GM19239 (cell line): ENCODE data around the gene STPG4.

Experiments used
- DNase-seq: peaks from one replicate; pipeline ENCODE4 v3.0.0; 2011; ENCODE audit warnings: low spot score; ENCODE audit not compliant: insufficient read length
- FAIRE-seq: peaks from 2 replicates; lab custom pipeline; 2011; peaks lifted over from hg19 to GRCh38; lab: Jason Lieb, UNC

Gene STPG4

DNA sequence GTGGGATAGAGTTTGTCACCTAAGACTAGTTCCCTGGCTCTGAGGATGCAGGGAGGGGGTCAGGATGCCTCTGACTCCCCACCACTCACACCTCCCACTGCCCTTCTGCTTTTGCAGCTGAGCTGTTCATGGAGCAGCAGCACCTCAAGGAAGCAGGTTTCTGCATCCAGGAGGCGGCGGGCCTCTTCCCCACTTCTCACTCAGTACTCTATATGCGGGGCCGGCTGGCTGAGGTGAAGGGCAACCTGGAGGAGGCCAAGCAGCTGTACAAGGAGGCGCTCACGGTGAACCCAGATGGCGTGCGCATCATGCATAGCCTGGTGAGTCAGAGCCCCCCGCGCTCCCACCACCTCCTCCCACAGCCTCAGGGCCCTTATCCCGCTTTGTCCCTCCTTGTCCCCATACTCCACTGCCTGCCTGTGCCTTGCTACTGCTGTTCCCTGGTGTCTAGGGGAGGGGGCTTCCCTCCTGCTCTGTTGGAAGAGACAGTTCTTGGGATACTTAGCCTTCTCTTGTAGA, 94.4 kb downstream of the STPG4 start:
- DNase-seq: no peak
- no peak for FAIRE-seq

DNA sequence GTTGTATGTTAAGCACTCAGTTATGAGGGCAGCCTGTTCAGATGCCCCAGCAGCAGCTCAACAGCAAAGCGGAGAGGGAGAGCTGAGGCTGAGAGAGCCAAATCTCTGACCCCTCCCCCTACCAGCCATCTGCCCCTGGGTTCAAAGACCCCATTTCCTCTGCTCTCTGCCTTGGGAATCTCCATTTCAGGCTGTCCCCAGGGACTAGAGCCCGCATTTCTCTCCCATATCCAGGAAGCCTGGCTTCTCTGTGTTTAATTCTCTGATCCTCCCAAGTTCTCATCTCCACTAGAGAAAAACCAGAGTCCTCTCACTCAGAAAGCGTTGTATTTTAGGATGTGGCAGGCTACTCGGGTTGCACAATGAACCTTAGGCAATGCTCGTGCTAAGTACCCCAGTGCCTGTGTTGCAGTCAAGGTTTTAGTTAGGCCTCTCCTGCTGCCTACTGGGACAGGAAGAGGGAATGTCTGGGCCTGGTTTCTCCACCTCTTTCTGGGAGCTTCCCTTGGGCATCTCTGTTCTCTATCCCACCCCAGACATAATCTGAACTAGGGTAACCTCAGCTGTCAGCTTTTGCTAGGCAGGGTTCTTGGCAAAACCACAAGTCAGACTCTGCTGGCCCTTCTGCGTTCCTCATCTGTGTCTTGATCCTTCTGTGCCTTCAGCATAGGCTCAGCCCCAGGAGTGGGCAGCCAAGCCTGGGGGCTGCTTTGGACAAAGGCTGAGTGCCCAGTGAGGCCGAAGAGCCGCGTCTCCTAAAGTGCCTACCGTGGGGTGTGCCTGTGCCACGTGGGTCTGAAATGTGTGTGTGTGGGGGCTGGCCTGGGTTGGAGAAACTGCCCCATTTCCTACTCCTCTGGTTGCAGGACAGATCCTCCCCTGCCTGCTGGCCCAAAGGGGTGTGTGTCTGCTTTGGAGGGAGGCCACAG, 96.8 kb downstream of the STPG4 start:
- no peak for FAIRE-seq
- no peak for DNase-seq

DNA sequence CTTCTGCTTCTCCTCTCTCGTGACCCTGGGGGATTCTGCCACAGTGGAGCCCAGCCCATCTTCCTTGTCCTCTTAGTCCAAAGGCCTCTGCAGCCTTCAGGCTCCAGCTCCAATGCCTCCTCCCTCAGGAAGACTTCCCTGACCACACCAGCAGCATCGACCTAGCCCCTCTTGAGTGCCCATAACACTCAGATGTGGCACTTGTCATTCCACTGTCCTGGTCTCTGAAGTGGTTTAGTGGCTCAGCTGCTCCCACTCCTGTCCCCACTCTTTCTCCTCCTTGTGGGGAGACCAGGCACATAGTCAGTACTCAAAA, 97.5 kb downstream of the STPG4 start:
- no peak for DNase-seq
- FAIRE-seq: no peak

DNA sequence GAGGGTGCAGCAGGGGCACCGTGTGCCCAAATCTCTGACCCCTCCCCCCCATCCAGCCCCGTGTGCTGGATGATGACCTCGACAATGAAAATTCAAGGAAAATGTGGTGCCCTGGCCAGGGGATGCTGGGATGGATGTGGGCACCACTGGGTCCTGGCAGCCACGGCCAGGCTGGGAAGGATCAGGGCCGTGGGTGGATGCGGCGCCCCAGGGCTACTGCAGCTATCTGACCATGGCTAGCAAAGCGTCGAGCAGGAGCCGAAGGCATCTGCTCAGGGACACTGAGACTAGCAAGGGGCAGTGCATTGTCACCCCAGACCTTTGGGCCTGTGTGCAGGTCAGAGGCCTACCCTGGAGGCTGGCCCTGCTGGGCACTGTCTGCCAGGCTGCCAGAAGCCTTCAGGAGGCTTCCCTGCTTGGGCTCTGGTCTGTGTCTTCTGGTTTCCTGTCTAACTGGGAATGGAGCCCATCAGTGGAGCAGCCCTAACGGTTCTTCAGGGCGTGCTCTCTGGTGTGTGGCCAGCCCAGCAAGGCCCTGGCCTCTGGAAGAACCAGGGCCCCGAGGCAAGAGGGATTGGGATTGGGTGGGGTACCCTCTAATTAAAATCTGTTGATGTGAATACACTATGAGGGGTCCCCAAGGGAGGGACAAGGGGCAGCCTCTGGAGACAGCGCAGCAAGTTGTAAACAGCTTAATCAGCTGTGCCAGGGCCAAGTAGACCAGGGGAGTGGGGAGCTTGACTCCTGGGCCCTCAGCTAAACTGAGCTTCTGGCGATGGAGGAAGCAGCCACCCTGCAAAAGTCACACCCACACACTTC, 98.0 kb downstream of the STPG4 start:
- FAIRE-seq (no peak), DNase-seq (no peak)

DNA sequence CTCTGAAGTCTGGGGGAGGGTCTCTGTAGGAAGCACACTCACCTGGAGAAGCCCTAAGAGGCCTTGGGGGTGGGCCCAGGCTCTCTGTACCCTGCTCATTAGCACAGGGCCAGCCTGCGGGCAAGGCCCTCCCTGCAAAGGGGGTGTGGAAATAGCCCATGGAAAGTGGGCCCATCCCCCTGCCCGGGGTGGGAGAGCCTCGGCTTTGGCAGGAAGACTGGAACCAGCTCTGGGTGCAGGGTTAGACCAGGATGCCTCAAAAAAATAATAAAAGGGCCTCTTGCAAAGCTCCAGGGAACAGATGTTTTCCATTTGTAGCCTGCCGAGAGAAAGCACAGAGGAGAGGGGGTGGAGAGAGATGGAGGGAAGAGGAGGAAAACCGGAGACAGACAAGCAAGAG, 98.7 kb downstream of the STPG4 start:
- no peak for DNase-seq
- FAIRE-seq: no peak

DNA sequence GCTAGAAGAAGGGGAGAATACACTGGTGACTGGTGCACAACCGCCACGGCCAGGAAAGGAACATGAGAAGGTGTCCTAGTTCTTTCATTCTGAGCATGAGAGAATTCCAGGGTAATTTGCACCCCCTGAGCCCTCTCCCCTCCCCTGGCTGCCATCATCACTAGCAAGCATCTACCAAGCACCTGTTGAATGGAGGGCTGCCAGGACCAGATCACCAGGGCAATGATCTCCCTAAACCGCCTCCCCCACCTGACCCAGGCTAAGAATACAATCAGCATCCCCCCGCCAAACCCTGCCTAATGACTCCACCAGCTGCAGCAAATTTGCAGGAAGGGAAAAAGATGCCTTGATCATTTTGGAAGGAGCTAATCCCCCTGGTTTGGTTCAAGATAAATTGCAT, 100.2 kb downstream of the STPG4 start:
- DNase-seq: no peak
- FAIRE-seq: no peak

DNA sequence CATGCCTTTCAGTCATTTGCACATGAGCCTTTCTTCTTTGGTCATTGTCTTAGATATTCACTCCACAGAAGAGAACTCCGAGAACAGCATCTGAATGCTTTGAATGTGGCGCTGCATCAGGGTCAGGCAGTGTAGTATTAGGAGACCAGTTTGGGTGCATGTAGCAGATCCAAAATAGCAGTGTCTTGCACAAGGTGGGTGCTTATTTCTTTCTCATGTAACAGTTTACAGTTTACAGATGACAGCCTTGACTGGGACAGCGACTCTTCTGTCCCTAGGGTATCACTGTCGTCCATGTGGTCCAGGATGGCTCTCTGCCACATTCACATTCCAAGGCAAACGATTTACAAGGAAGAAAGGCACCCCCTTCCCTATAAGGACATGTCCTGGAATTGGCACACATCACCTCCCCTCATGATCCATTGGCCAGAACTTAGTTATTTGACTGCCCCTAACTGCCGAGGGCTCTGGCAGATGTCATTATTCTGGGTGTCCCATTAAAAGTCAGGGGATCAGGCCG, 101.0 kb downstream of the STPG4 start:
- DNase-seq (no peak), FAIRE-seq (no peak)

DNA sequence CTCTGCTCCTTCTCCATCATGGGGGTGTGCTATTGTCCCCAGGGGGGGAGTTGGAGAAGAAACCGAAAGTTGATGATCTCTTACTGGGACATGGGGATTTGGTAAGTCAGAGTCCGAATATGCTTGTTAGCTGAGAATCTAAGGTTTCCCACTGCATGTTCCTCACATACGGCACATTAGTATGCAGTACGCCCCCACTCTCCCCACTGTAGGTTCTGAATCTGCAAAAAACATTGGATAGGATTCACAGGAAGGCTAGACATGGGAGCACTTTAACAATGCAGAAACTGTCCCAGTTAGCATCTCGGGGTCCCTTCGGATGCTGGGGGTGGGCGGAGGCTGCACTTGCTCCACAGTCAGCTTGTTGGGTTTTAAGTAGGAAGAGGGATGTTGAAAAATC, 102.3 kb downstream of the STPG4 start:
- FAIRE-seq (no peak), DNase-seq (no peak)

DNA sequence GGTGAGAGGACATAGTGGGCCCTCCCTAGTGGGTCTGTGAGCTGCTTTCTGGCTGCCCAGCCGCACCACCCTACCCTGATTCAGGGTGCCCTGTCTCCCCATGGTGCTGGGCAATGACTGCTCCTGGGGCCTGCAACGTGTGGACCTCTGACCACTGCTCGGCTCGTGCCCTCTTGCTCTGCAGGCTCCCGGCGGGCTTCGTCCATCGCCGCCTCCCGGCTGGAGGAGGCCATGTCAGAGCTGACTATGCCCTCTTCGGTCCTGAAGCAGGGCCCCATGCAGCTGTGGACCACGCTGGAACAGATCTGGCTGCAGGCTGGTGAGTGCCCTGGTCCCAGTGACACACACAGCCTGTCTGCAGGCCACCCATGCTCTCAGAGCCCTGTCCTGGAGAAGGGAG, 103.5 kb downstream of the STPG4 start:
- DNase-seq (no peak), FAIRE-seq (no peak)

DNA sequence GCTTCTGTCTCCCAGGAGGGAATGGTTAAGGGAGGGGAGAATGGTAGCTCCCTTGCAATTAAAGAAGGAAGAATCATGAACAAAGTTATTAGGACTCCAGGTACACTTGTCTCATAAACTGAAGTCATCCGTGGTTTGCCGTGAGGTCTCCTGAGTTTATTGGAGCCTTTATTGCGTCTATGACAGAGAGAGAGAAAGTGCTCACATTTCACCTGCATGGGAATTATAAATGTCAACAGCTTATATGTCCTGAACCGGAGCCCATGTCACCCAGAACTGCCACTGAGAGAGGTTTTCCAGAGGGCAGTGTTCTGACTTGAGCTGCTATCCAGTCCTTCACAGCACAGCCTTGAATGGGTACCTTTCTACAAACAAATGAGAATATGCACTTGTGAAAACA, 104.3 kb downstream of the STPG4 start:
- FAIRE-seq (no peak), DNase-seq (no peak)

DNA sequence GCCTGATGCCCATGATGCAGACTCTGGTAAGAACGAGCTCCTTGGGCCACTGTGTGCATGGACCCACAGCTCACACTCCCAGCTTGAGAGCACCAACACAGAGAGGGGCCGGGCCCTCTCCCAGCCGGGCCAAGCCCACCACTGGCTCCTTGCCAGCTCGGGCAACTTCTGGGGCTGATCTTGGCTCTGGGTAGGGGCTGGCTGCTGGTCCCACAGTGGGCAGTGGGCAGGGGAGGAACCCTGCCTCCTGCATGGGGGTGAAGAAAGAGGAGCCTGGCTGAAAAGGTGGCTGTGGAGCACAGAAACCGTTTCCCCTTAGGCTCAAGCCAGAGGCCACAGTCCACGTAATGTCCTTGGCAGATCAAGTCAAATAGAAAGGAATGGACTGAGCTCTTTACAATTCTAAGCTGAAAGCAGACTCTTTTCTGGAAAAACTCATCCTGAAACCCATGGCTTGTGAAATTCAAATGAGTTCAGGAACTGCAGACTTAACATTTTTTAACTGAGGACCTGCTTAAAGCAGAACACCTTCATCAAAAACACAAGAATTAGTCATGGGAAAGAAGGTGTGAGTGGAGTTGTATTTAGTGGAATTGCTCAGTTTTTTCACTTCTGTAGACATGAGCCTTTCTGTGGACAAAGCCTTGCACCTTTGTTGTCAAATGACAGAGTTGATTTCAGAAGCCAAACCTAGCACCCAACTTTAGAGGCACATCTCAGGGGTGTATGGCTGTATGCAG, 104.9 kb downstream of the STPG4 start:
- DNase-seq (no peak), FAIRE-seq (no peak)

DNA sequence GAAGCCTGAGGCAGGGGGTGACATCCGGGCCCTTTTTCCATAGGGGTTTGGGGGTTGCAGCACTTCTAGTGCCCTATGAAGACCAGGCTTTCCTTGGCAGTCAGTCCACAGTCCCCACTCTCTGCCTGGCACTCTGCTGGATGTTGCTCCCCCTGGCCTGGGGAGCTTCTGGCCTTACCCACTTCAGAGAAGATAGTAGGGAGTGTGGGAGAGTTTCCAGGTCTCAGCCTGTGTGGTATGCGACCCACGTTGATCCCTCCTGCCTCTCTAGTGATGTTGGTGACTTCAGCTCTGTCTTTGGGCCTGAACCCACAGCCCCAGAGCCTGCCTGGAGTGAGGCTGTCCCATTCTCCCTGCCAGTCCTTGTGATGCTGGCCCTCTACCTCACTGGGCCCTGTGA, 105.6 kb downstream of the STPG4 start:
- FAIRE-seq: no peak

DNA sequence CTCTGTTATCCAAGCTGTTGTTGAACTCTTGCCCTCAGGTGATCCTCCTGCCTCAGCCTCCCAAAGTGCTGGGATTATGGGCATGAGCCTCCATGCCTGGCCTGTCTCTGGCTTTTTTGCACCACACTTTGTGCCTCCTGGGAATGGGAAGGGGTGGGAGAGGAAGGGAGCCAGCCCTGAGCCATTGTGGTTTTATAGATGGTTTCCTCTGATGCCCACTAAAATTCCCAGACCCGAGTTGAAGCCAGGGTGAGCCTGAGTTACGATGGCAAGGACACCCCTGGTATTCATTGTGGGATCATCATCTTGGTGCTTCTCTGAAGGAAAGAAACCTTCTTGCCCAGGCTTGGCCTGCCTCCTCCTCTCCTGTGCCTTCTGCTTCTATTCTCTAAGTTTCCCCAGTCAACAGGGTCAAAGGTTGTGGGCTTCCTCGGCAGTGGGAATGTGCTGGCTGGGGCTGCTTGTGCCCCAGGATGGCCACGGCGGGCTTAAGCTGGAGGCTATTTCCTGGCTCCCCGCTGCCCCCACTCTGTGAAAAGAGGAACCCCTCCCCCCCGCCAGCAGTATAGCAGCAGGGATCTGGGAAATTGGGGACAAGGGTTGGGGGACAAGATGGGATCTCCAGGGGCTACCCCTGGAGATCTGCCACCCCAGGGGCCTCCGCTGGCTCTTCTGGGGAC, 106.2 kb downstream of the STPG4 start:
- FAIRE-seq (no peak), DNase-seq (no peak)

More for the DNA sequence above, 105.6 kb downstream of the STPG4 start:
- no peak for DNase-seq

DNA sequence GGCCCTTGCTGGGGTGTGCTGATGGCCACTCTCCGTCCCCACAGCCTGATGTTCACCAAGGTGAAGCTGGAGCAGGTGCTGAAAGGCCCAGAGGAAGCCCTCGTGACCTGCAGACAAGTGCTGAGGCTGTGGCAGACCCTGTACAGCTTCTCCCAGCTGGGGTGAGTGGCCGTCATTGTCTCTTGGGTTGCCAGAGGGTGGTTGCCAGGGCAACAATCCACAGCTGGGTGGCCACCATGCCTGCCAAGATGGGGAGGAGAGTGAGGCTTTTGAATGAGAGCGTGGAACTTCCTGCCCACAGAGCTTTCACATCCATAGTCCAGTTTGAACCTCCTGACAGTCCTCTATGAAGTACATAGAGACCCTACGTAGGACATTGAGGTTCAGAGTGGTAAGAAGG, 108.8 kb downstream of the STPG4 start:
- DNase-seq: no peak
- FAIRE-seq: no peak

DNA sequence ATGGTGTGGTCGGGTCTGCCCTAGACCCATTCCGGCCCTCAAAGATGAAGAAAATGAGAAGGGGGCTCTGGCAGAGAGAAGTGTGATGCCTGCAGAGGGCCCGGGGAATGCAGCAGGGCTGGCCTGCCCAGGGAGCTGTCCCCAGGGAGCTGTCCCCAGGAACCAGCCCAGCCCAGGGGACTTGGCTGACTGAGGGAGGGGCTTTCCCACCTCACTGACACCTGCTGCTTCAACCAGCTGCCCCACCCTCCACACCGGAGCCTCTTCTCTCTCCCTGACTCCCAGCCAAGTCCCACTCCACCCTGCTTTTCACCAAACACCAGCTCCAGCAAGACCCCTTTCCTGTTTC, 111.2 kb downstream of the STPG4 start:
- DNase-seq (no peak), FAIRE-seq (no peak)

DNA sequence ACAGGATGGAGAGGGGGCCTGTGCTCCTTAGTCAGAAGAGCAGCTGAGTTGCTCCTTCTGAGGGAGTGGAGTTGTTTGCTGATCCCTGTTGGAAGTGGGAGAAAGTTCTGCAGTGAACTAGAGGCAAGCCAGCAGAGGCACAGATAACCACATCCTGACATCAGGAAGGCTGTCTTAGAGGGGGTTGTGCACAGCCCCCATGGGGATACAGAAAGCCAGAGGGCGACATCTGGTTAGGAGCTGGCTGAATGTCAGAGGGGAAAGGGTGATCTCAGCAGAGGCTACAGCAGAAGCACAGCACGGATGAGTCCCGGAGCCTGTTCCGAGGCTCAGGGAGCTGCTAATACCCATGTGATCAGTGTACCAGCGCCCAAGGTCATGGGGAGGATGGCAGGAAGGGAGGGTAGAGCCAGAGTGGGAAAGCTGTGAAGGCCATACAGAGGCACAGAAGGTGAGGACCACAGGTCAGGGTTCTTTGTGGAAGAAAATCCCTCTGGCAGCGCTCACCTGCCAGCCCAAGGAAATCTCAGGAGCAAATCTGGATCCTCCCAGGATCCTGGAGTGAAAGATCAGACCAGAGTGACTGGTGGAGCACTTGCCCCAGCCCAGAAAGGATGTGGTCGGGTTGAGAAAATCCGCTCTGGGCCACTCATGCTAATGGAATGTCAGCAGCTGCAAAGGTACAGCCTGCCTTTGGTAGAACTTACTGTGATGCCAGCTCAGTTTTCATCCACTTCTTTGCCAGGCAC, 111.8 kb downstream of the STPG4 start:
- DNase-seq: no peak
- FAIRE-seq: no peak

DNA sequence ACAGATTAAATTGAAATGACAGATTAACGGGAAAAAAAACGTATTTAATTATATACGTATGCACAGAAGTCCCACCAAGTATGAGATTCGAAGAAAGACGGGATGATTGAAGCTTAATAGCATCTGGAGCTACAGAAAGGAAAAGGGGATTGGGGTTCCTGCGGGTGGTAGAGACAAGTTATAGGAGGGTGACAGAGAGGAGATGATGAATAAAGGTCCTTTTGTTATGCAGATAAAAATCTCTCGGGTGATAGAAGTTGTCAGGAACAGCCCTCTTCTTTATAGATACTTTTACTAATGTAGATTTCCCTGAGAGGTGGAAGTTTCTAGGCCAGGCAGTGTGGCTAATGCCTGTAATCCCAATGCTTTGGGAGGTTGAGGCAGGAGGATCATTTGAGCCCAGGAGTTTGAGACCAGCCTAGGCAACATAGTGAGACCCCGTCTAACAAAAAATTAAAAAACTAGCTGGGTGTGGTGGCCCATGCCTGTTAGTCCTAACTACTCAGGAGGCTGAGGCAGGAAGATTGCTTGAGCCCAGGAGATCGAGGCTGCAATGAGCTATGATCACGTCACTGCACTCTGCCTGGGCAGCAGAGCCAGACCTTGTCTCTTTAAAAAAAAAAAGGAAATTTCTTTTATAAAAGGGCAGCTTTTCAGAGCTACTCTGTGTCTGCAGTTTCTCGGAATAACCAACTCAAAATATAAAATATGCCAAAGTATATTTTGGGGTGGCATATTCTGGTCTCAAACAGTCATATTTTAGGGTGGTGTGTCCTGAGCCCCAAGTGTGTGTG, 113.0 kb downstream of the STPG4 start:
- FAIRE-seq: no peak

DNA sequence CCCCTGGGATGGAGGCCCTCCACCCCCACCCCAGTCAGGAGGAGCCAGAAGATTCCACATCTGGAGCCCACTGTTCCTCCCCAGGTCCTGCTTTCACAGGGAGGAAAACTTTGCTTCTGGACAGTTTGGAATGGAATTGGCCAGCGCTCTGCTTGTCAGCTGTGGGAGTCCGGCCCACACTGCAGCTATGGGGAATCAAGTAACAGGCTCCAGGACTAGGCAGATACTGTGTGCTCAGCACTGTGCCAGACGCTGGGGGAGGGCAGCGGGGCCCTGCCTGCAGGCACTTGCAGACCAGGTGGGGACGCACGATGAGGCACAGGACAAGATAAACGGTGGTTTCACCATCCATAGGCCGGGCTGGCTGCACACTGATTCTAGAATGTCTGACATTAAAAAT, 114.0 kb downstream of the STPG4 start:
- FAIRE-seq (no peak), DNase-seq (no peak)

More for the DNA sequence above, 113.0 kb downstream of the STPG4 start:
- DNase-seq: no peak
